ENCODE data around the gene MKS1. TPM values are rescaled to one million over a fixed set of nuclear protein-coding genes. Genes with fewer than 3 reads are reported as not detected.

The MKS1 gene
- polyA plus RNA-seq, 1 experiment, result 14.1 TPM

DNA sequence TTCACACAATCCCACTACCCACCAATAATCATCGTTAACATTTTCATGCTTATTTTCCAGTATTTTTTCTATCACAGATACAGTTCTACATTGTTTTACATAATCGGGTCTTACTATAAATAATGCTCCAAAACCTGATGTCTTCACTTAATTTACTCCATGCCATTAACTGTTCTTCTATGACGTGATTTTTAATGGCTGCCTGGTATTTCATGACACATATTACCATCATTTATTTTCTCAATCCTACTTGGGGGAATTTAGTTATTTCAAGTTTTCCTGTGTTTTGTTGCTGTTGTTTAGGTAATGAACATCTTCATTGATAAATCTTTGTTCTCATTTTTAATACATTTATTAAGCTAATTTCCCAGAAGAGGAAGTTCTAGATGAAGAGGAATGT lies 34.0 kb upstream of the MKS1 start:
- Histone ChIP-seq H3K36me3 (ENCODE audit: control insufficient read depth, insufficient read depth, low read length) (no peaks in the 10 kb centered on the region), H3K27me3 (ENCODE audit: control insufficient read depth, insufficient read depth, low read length) (peaks cover 7% of the 10 kb centered on the region), H3K4me3 (ENCODE audit: low read depth, low read length) (no peak overlapping the region)
- TF ChIP-seq, protein P1, sequence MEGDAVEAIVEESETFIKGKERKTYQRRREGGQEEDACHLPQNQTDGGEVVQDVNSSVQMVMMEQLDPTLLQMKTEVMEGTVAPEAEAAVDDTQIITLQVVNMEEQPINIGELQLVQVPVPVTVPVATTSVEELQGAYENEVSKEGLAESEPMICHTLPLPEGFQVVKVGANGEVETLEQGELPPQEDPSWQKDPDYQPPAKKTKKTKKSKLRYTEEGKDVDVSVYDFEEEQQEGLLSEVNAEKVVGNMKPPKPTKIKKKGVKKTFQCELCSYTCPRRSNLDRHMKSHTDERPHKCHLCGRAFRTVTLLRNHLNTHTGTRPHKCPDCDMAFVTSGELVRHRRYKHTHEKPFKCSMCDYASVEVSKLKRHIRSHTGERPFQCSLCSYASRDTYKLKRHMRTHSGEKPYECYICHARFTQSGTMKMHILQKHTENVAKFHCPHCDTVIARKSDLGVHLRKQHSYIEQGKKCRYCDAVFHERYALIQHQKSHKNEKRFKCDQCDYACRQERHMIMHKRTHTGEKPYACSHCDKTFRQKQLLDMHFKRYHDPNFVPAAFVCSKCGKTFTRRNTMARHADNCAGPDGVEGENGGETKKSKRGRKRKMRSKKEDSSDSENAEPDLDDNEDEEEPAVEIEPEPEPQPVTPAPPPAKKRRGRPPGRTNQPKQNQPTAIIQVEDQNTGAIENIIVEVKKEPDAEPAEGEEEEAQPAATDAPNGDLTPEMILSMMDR (IDR thresholded peaks at IDR 0.05; ENCODE audit: insufficient read depth, low read depth, low read length), result no peak
- CTCF ChIA-PET, result no interaction called here
- POLR2A ChIA-PET, result no interaction called here
- DNase-seq (ENCODE audit: low read depth), result no peak

DNA sequence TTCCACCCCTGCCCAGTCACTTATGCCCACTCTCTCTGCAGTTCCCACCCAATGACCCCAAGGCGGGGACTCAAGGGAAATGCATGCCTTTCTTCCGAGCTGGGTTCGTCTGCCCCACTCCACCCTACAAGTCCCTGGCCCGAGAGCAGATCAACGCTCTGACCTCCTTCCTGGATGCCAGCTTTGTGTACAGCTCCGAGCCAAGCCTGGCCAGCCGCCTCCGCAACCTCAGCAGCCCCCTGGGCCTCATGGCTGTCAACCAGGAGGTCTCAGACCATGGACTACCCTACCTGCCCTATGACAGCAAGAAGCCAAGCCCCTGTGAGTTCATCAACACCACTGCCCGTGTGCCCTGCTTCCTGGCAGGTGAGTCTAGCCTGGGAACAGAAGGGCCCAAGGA lies 33.1 kb upstream of the MKS1 start:
- Histone ChIP-seq H3K4me3 (ENCODE audit: low read depth, low read length) (no peak overlapping the region), H3K27me3 (ENCODE audit: control insufficient read depth, insufficient read depth, low read length) (peaks cover 7% of the 10 kb centered on the region), H3K36me3 (ENCODE audit: control insufficient read depth, insufficient read depth, low read length) (no peaks in the 10 kb centered on the region)
- TF ChIP-seq, protein P1 (IDR thresholded peaks at IDR 0.05; ENCODE audit: insufficient read depth, low read depth, low read length), result no peak
- POLR2A ChIA-PET, result no interaction called here
- no peak for DNase-seq (ENCODE audit: low read depth)
- CTCF ChIA-PET, result no interaction called here

DNA sequence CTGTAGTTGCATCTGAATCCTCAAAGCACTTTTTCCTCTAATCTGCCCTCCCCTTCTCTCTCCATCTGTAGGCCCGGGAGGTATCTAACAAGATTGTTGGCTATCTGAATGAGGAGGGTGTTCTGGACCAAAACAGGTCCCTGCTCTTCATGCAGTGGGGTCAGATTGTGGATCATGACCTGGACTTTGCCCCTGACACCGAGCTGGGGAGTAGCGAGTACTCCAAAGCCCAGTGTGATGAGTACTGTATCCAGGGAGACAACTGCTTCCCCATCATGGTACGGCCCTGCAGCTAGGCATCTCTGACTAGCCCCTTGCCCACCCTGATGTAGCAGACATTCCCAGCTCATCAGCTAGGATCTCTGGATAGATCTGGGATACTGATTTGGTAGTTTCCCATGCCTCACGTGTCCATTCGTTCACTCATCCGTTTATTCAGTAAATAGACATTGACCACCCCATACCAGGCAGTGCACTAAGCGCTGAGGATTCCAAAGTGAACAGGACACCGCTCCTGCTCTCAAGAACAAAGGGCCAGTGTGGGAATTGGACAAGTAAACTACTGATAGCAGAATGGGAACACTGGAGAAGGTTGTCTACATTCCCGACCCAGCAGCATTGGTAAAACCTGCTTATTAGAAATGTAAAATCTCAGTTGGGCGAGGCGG lies 31.4 kb upstream of the MKS1 start:
- Histone ChIP-seq H3K27me3 (ENCODE audit: control insufficient read depth, insufficient read depth, low read length) (peaks cover 7% of the 10 kb centered on the region), H3K36me3 (ENCODE audit: control insufficient read depth, insufficient read depth, low read length) (no peaks in the 10 kb centered on the region), H3K4me3 (ENCODE audit: low read depth, low read length) (no peak overlapping the region)
- DNase-seq (ENCODE audit: low read depth), result no peak
- CTCF ChIA-PET, result interaction anchor here (0.6 to 4.5 kb wide), 26 partner anchors 8 to 209 kb away, joined by 3 to 50 read pairs (median 4); partner anchors contain the start of genes LPO, MKS1 and RNF43
- TF ChIP-seq, protein P1 (IDR thresholded peaks at IDR 0.05; ENCODE audit: insufficient read depth, low read depth, low read length), result no peak
- POLR2A ChIA-PET, result no interaction called here

DNA sequence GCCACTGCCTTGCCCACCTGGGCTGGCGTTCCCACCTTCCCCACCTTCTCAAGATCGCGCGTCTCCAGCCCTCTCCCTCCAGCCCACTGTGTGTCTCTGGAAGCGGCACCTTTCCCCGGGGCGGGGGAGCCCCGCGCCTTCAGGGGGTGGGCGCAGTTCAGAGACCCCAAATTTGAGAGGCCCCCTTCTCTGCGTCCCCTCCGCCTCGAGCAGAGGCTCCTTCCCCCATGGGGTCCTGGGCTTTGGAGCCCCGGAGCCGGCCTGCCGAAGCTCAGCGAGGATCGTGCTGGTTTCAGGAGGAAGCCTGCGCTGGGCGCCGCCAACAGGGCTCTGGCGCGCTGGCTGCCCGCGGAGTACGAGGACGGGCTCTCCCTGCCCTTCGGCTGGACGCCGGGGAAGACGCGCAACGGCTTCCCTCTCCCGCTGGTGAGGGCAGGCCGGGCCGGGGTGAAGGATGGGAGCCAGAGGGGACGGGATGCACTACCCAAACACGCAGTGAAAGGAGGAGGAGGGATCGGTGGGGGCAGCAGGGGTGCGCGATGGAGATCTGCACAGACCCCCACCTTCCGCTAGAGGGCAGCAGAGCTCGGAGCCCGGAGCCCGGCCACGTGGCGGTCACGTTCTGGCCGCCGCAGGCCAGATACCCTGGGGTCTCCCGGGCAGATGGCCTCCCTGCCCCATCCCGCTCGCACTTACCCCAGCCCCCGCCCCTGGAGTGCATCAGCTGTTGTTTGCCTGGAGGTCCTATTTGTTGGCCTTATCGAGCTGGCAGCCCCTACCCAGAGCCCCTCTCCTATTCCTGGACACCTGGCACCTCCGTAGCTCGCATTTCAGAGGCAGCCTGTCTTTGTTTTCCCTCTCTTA lies 30.4 kb upstream of the MKS1 start:
- TF ChIP-seq, protein P1 (IDR thresholded peaks at IDR 0.05; ENCODE audit: insufficient read depth, low read depth, low read length), result peak; percentile 94
- H3K36me3 ChIP-seq (ENCODE audit: control insufficient read depth, insufficient read depth, low read length), result no peaks in the 10 kb centered on the region
- peak overlapping the region; percentile 55 for H3K4me3 ChIP-seq (ENCODE audit: low read depth, low read length)
- DNase-seq (ENCODE audit: low read depth), result no peak
- H3K27me3 ChIP-seq (ENCODE audit: control insufficient read depth, insufficient read depth, low read length), result peaks cover 6% of the 10 kb centered on the region
- CTCF ChIA-PET, result interaction anchor here (0.6 to 4.5 kb wide), 36 partner anchors 8 to 208 kb away, joined by 3 to 50 read pairs (median 4); partner anchors contain the start of genes LPO, MKS1, RNF43 and SUPT4H1
- POLR2A ChIA-PET, result no interaction called here

DNA sequence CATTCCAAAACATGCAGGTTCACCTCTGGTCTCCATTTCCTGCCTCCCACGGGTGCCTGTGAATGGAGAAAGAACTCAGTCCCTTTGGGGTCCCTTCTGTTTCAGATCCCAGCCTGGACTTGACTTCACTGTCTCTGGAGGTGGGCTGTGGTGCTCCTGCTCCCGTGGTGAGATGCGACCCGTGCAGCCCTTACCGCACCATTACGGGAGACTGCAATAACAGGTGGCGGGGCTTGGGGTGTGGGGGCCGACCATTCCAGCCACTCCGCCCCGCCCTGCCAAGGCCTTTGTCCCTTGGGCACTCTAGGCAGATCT lies 29.9 kb upstream of the MKS1 start:
- H3K27me3 ChIP-seq (ENCODE audit: control insufficient read depth, insufficient read depth, low read length), result peaks cover 7% of the 10 kb centered on the region
- CTCF ChIA-PET, result interaction anchor here (0.6 to 4.5 kb wide), 20 partner anchors 9 to 201 kb away, joined by 3 to 50 read pairs (median 4); partner anchors contain the start of genes LPO, RNF43 and SUPT4H1
- H3K4me3 ChIP-seq (ENCODE audit: low read depth, low read length), result peak overlapping the region; percentile 55; the same call in 1 of the 2 replicates
- POLR2A ChIA-PET, result no interaction called here
- H3K36me3 ChIP-seq (ENCODE audit: control insufficient read depth, insufficient read depth, low read length), result no peaks in the 10 kb centered on the region
- TF ChIP-seq, protein P1 (IDR thresholded peaks at IDR 0.05; ENCODE audit: insufficient read depth, low read depth, low read length), result no peak
- no peak for DNase-seq (ENCODE audit: low read depth)

All from BJ (cell line).